ENCODE data around the gene FGF3. TPM values are rescaled to one million over a fixed set of nuclear protein-coding genes. Genes with fewer than 3 reads are reported as not detected.

Gene FGF3
- total RNA-seq, 5 donors from 2014 or later (not counting 1 experiment from before 2014, with no cell fraction given), result not detected

GRCh38 chr11:69808667-69809086, 10.5 kb downstream of the FGF3 start:
- POLR2A ChIA-PET, result no interaction called here
- peaks cover 21 to 34% of the 10 kb centered on the region in 2 donors for H3K27me3 Mint-ChIP-seq
- H3K4me3 ChIP-seq (ENCODE audit: control insufficient read depth in 1 of 2, extremely low read depth in 1 of 2, low read length in 1 of 2), result no peak overlapping the region
- H3K4me3 Mint-ChIP-seq, result no peak overlapping the region
- DNase-seq, result no peak
- no peaks in the 10 kb centered on the region for H3K4me1 Mint-ChIP-seq
- H3K27ac Mint-ChIP-seq, result no peak overlapping the region
- no peaks in the 10 kb centered on the region for H3K9me3 Mint-ChIP-seq
- H3K36me3 Mint-ChIP-seq, result no peaks in the 10 kb centered on the region
- H3K27me3 ChIP-seq (replicated peaks in 1 of 2; ENCODE audit: control insufficient read depth in 2 of 2, extremely low read depth in 1 of 2, insufficient read depth in 2 of 2, low read length in 1 of 2), result peaks cover 0 to 36% of the 10 kb centered on the region in 2 experiments
- CTCF ChIA-PET, result no interaction called here
- ATAC-seq (replicated peaks in 1 of 4), result no peak
- H3K4me1 ChIP-seq (ENCODE audit: control insufficient read depth in 1 of 2, extremely low read depth in 1 of 2, insufficient read depth in 2 of 2, low read length in 2 of 2), result no peaks in the 10 kb centered on the region
- H3K9me3 ChIP-seq, result no peaks in the 10 kb centered on the region
- no peaks in the 10 kb centered on the region for H3K36me3 ChIP-seq (ENCODE audit: control insufficient read depth in 2 of 2, extremely low read depth in 1 of 2, insufficient read depth in 1 of 2, low read length in 1 of 2)
- 27% methylated on average over 7 of the region's 7 CpGs for WGBS (ENCODE audit: insufficient coverage)
- H3K27ac ChIP-seq (ENCODE audit: low read length), result no peak overlapping the region

DNA sequence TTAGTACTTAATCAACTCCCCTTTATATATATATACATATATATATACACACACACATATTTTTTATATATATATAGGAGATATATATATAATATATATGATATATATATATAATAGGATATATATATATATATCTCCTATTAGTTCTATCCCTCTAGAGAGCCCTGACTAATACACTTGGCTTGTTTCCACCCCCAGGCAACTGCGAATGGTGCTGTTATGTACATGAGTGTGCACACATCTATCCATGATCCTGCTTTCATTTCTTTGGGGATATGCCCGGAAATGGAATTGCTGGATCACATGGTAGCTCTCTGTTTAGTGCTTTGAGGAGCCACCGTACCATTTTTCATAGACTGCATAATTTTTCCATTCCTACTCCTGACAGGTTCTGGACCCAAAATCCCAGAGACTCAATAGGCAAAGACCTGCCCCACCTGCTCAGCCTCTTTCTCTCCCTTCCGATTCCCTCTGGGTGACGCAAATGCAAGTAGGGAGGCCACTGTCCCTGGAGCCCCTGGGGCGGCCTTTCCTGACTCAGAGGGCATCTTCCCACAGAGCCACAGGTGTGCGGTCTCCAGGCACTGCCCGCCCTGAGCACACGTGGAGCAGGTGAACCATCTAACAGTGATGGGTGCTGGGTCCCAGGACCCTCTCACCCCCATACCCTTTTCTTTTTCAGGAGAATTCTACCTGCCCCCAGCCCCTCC, 12.0 kb downstream of the FGF3 start:
- Histone ChIP-seq H3K27ac (ENCODE audit: low read length) (no peak overlapping the region), H3K4me3 (ENCODE audit: control insufficient read depth in 1 of 2, extremely low read depth in 1 of 2, low read length in 1 of 2) (no peak overlapping the region), H3K9me3 (no peaks in the 10 kb centered on the region), H3K36me3 (ENCODE audit: control insufficient read depth in 2 of 2, extremely low read depth in 1 of 2, insufficient read depth in 1 of 2, low read length in 1 of 2) (no peaks in the 10 kb centered on the region), H3K27me3 (replicated peaks in 1 of 2; ENCODE audit: control insufficient read depth in 2 of 2, extremely low read depth in 1 of 2, insufficient read depth in 2 of 2, low read length in 1 of 2) (peaks cover 0 to 33% of the 10 kb centered on the region in 2 experiments), H3K4me1 (ENCODE audit: control insufficient read depth in 1 of 2, extremely low read depth in 1 of 2, insufficient read depth in 2 of 2, low read length in 2 of 2) (no peaks in the 10 kb centered on the region)
- CTCF ChIA-PET, result no interaction called here
- no peak overlapping the region for H3K27ac Mint-ChIP-seq
- peaks cover 21 to 32% of the 10 kb centered on the region in 2 donors for H3K27me3 Mint-ChIP-seq
- H3K4me3 Mint-ChIP-seq, result no peak overlapping the region
- no peaks in the 10 kb centered on the region for H3K36me3 Mint-ChIP-seq
- no peak for ATAC-seq (replicated peaks in 1 of 4)
- H3K9me3 Mint-ChIP-seq, result no peaks in the 10 kb centered on the region
- no peak for DNase-seq
- POLR2A ChIA-PET, result no interaction called here
- WGBS (ENCODE audit: insufficient coverage), result 93% methylated on average over 5 of the region's 9 CpGs
- no peaks in the 10 kb centered on the region for H3K4me1 Mint-ChIP-seq

DNA sequence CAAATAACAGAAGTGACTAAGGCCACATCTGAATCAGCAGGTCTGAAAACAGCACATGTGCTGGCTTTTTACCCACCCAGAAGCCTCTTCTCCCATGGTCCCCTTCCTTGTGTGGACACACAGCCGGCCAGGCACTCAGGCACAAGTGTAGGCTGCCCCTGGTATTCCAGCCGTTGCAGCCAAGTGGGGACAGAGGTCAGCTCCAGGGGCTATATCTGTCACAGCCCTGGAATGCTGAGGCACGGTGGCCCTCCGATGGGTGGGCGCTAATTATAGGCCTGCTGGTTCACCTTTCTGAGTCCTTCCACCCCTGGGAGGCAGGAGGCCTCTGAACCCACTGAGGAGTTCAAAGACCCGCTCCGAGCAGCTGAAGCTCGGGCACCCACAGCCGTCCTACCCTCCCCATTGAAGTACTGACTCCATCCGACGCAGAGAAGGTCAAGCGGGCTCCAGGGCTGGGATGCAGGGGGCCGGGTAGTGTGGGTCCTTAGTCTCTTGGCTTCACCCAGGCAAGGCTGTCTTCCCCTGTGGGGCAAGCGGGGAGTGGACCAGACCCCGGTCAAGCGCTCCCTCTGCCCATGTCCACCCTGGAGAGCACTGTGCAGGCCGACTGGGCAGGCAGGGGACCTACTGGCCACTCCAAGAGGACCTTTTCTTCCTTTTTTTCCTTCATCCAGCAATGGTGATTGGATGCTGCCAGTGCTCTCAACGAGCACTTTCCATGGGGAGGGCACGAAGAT, 14.3 kb downstream of the FGF3 start:
- Histone ChIP-seq H3K36me3 (ENCODE audit: control insufficient read depth in 2 of 2, extremely low read depth in 1 of 2, insufficient read depth in 1 of 2, low read length in 1 of 2) (no peaks in the 10 kb centered on the region), H3K27me3 (replicated peaks in 1 of 2; ENCODE audit: control insufficient read depth in 2 of 2, extremely low read depth in 1 of 2, insufficient read depth in 2 of 2, low read length in 1 of 2) (peaks cover 0 to 29% of the 10 kb centered on the region in 2 experiments), H3K4me3 (ENCODE audit: control insufficient read depth in 1 of 2, extremely low read depth in 1 of 2, low read length in 1 of 2) (no peak overlapping the region), H3K4me1 (ENCODE audit: control insufficient read depth in 1 of 2, extremely low read depth in 1 of 2, insufficient read depth in 2 of 2, low read length in 2 of 2) (no peaks in the 10 kb centered on the region), H3K9me3 (no peaks in the 10 kb centered on the region), H3K27ac (ENCODE audit: low read length) (no peak overlapping the region)
- ChIA-PET POLR2A (no interaction called here), CTCF (no interaction called here)
- Mint-ChIP-seq H3K27me3 (peaks cover 22% of the 10 kb centered on the region in 2 donors), H3K36me3 (no peaks in the 10 kb centered on the region), H3K27ac (no peak overlapping the region), H3K9me3 (no peaks in the 10 kb centered on the region), H3K4me3 (no peak overlapping the region), H3K4me1 (no peaks in the 10 kb centered on the region)
- DNase-seq, result no peak
- 76% methylated on average over 7 of the region's 19 CpGs for WGBS (ENCODE audit: insufficient coverage)
- ATAC-seq (replicated peaks in 1 of 4), result no peak

GRCh38 chr11:69803604-69804218, 15.5 kb downstream of the FGF3 start:
- peaks cover 0 to 28% of the 10 kb centered on the region in 2 experiments for H3K27me3 ChIP-seq (replicated peaks in 1 of 2; ENCODE audit: control insufficient read depth in 2 of 2, extremely low read depth in 1 of 2, insufficient read depth in 2 of 2, low read length in 1 of 2)
- H3K4me1 ChIP-seq (ENCODE audit: control insufficient read depth in 1 of 2, extremely low read depth in 1 of 2, insufficient read depth in 2 of 2, low read length in 2 of 2), result no peaks in the 10 kb centered on the region
- H3K9me3 Mint-ChIP-seq, result no peaks in the 10 kb centered on the region
- H3K36me3 ChIP-seq (ENCODE audit: control insufficient read depth in 2 of 2, extremely low read depth in 1 of 2, insufficient read depth in 1 of 2, low read length in 1 of 2), result no peaks in the 10 kb centered on the region
- no peak overlapping the region for H3K27ac Mint-ChIP-seq
- no peaks in the 10 kb centered on the region for H3K36me3 Mint-ChIP-seq
- ChIA-PET CTCF (no interaction called here), POLR2A (no interaction called here)
- no peak overlapping the region for H3K4me3 Mint-ChIP-seq
- no peak overlapping the region for H3K4me3 ChIP-seq (ENCODE audit: control insufficient read depth in 1 of 2, extremely low read depth in 1 of 2, low read length in 1 of 2)
- ATAC-seq (replicated peaks in 1 of 4), result no peak
- H3K27me3 Mint-ChIP-seq, result peaks cover 18 to 22% of the 10 kb centered on the region in 2 donors
- no peak for DNase-seq
- no peak overlapping the region for H3K27ac ChIP-seq (ENCODE audit: low read length)
- H3K9me3 ChIP-seq, result no peaks in the 10 kb centered on the region
- no peaks in the 10 kb centered on the region for H3K4me1 Mint-ChIP-seq

DNA sequence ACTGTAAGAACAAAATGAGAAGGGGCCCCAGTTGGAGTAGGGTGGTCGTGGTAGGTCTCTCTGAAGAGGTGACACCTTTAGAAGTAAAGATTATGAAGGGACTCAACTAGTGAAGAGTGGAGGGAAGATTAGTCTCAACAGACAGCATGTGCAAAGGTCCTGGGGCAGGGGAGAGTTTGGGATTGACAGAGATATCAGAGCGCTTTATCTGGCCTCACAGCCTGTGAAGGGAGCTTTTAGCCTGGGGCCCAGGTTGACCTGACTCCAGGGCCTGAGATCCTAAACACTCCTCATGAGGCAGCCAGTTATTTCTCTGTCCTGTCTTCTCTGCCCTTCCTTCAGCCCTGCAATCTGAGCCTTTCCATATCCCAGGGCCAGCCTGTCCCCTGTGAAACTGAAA, 16.2 kb downstream of the FGF3 start:
- no peaks in the 10 kb centered on the region for H3K9me3 Mint-ChIP-seq

GRCh38 chr11:69802590-69802989, 16.6 kb downstream of the FGF3 start:
- no peaks in the 10 kb centered on the region for H3K36me3 Mint-ChIP-seq
- peaks cover 12 to 19% of the 10 kb centered on the region in 2 donors for H3K27me3 Mint-ChIP-seq
- Histone ChIP-seq H3K27ac (ENCODE audit: low read length) (no peak overlapping the region), H3K9me3 (no peaks in the 10 kb centered on the region), H3K27me3 (replicated peaks in 1 of 2; ENCODE audit: control insufficient read depth in 2 of 2, extremely low read depth in 1 of 2, insufficient read depth in 2 of 2, low read length in 1 of 2) (peaks cover 0 to 24% of the 10 kb centered on the region in 2 experiments), H3K4me3 (ENCODE audit: control insufficient read depth in 1 of 2, extremely low read depth in 1 of 2, low read length in 1 of 2) (no peak overlapping the region), H3K36me3 (ENCODE audit: control insufficient read depth in 2 of 2, extremely low read depth in 1 of 2, insufficient read depth in 1 of 2, low read length in 1 of 2) (no peaks in the 10 kb centered on the region), H3K4me1 (ENCODE audit: control insufficient read depth in 1 of 2, extremely low read depth in 1 of 2, insufficient read depth in 2 of 2, low read length in 2 of 2) (no peaks in the 10 kb centered on the region)
- no peak overlapping the region for H3K27ac Mint-ChIP-seq
- no CpG with 5 or more reads among the region's 1 CpG for WGBS (ENCODE audit: insufficient coverage)
- no peaks in the 10 kb centered on the region for H3K9me3 Mint-ChIP-seq
- ATAC-seq (replicated peaks in 1 of 4) (no peak), DNase-seq (no peak)
- no peak overlapping the region for H3K4me3 Mint-ChIP-seq
- POLR2A ChIA-PET, result no interaction called here
- CTCF ChIA-PET, result no interaction called here
- no peaks in the 10 kb centered on the region for H3K4me1 Mint-ChIP-seq

More for the DNA sequence above, 16.2 kb downstream of the FGF3 start:
- CTCF ChIA-PET, result no interaction called here
- no peak overlapping the region for H3K4me3 Mint-ChIP-seq
- 69% methylated on average over 2 of the region's 2 CpGs for WGBS (ENCODE audit: insufficient coverage)
- no peaks in the 10 kb centered on the region for H3K36me3 Mint-ChIP-seq
- DNase-seq (no peak), ATAC-seq (replicated peaks in 1 of 4) (no peak)
- H3K27ac Mint-ChIP-seq, result no peak overlapping the region
- Histone ChIP-seq H3K27me3 (replicated peaks in 1 of 2; ENCODE audit: control insufficient read depth in 2 of 2, extremely low read depth in 1 of 2, insufficient read depth in 2 of 2, low read length in 1 of 2) (peaks cover 0 to 23% of the 10 kb centered on the region in 2 experiments), H3K4me1 (ENCODE audit: control insufficient read depth in 1 of 2, extremely low read depth in 1 of 2, insufficient read depth in 2 of 2, low read length in 2 of 2) (no peaks in the 10 kb centered on the region), H3K4me3 (ENCODE audit: control insufficient read depth in 1 of 2, extremely low read depth in 1 of 2, low read length in 1 of 2) (no peak overlapping the region), H3K27ac (ENCODE audit: low read length) (no peak overlapping the region), H3K9me3 (no peaks in the 10 kb centered on the region), H3K36me3 (ENCODE audit: control insufficient read depth in 2 of 2, extremely low read depth in 1 of 2, insufficient read depth in 1 of 2, low read length in 1 of 2) (no peaks in the 10 kb centered on the region)
- POLR2A ChIA-PET, result no interaction called here
- H3K27me3 Mint-ChIP-seq, result peaks cover 14 to 19% of the 10 kb centered on the region in 2 donors
- H3K4me1 Mint-ChIP-seq, result no peaks in the 10 kb centered on the region

All from T-cell (primary cell).